Esophagus squamous epithelium (tissue), 5 donors: ENCODE measurements around the gene SDK2. TPM values are rescaled to one million over a fixed set of nuclear protein-coding genes. Genes with fewer than 3 reads are reported as not detected.
A peak's percentile ranks its signal among the peaks of the same experiment; 100 is the strongest.
"Not testable (repeated sequence)": the region's sequence is repeated elsewhere in the genome, so short reads cannot be mapped to it uniquely, and the experiment has no call there.

Experiments used
- DNase-seq: peaks from one replicate; lab custom pipeline; 2025; lab: John Stamatoyannopoulos, UW
- H3K27ac ChIP-seq, 4 donors: fragments of 200-600 bp; sonication (generic); one replicate each; pipeline ENCODE4 v1.5.1; 2016 to 2019; ENCODE audit warnings: mild to moderate bottlenecking in 1 of 4
- H3K27me3 ChIP-seq, 4 donors: fragments of 200-600 bp; sonication (generic); 1 replicate in 3 of 4; 2 replicates in 1 of 4; pipeline versions ENCODE4 v1.5.1 to v1.6.0; 2017 to 2021; ENCODE audit warnings: antibody characterized with exemption in 1 of 4
- H3K36me3 ChIP-seq, 3 donors: fragments of 200-600 bp; sonication (generic); one replicate each; pipeline ENCODE4 v1.5.1; 2016 to 2019
- H3K4me1 ChIP-seq, 3 donors: fragments of 200-600 bp; sonication (generic); one replicate each; pipeline ENCODE4 v1.5.1; 2017 to 2019
- H3K4me3 ChIP-seq, 4 donors: fragments of 200-600 bp; sonication (generic); 1 replicate in 3 of 4; 2 replicates in 1 of 4; pipeline ENCODE4 v1.5.1; 2016 to 2019; ENCODE audit warnings: mild to moderate bottlenecking in 2 of 4, moderate library complexity in 1 of 4
- H3K9me3 ChIP-seq, 3 donors: fragments of 200-600 bp; sonication (generic); one replicate each; pipeline ENCODE4 v1.5.1; 2016 to 2019
- POLR2A ChIP-seq, 4 donors: fragments of 450-650 bp; IDR thresholded peaks; one replicate each; pipeline ENCODE4 v1.6.1; 2017; ENCODE audit warnings: antibody characterized with exemption in 4 of 4, mild to moderate bottlenecking in 4 of 4, moderate library complexity in 3 of 4
- WGBS, 2 donors: methylation state at CpG; one replicate each; pipeline ENCODE4 v1.1.5; 2018; 5-methylcytosine and 5-hydroxymethylcytosine counted together
- intact Hi-C: fragments of 100-400 bp; cut with DNase I; formaldehyde crosslinking; loops from one replicate; pipeline ENCODE4 v1.15.0; 2022
- total RNA-seq, 4 donors: library from RNA; depleted of rRNA; stranded (reverse); fragments of >200 nt; gene quantifications; one replicate each; pipeline ENCODE4 v1.1.0, GENCODE V29; 2016
- TF ChIP-seq, protein P1 (sequence below), 6 experiments: fragments of 450-650 bp in 4 of 6; fragments of 200-600 bp in 2 of 6; sonication (generic) in 2 of 6; IDR thresholded peaks; one replicate each; pipeline ENCODE4 v1.5.1; 2016 to 2019; ENCODE audit warnings: antibody characterized with exemption in 6 of 6, mild to moderate bottlenecking in 4 of 6, moderate library complexity in 4 of 6
- donor health status: DM: yes; HTN: yes; CAD: no.

Gene SDK2
- total RNA-seq, 4 donors from 2014 or later: 1.7 to 5.5 (median 2.4) TPM

- no peak for TF ChIP-seq POLR2A (IDR thresholded peaks at IDR 0.05)
- TF ChIP-seq, protein P1, sequence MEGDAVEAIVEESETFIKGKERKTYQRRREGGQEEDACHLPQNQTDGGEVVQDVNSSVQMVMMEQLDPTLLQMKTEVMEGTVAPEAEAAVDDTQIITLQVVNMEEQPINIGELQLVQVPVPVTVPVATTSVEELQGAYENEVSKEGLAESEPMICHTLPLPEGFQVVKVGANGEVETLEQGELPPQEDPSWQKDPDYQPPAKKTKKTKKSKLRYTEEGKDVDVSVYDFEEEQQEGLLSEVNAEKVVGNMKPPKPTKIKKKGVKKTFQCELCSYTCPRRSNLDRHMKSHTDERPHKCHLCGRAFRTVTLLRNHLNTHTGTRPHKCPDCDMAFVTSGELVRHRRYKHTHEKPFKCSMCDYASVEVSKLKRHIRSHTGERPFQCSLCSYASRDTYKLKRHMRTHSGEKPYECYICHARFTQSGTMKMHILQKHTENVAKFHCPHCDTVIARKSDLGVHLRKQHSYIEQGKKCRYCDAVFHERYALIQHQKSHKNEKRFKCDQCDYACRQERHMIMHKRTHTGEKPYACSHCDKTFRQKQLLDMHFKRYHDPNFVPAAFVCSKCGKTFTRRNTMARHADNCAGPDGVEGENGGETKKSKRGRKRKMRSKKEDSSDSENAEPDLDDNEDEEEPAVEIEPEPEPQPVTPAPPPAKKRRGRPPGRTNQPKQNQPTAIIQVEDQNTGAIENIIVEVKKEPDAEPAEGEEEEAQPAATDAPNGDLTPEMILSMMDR (IDR thresholded peaks at IDR 0.05): no peak
Observed at GRCh38 chr17:73371285-73371684, 273.0 kb downstream of the SDK2 start.

GRCh38 chr17:73369817-73370490 is 274.3 kb downstream of the SDK2 start:
- H3K27me3 ChIP-seq: peaks cover 0 to 15% (median 0%) of the 10 kb centered on the region in 4 donors
- not testable (repeated sequence) for H3K27ac ChIP-seq, H3K9me3 ChIP-seq, H3K4me3 ChIP-seq, H3K36me3 ChIP-seq
- 34 to 35% methylated on average over 10 to 14 of the region's 14 CpGs for WGBS, 2 donors
- peaks cover 0 to 22% (median 4%) of the 10 kb centered on the region in 3 donors for H3K4me1 ChIP-seq
- TF ChIP-seq, protein P1 (IDR thresholded peaks at IDR 0.05): peak; percentile 94 to 99 (median 97)
- peak; percentile 28 for DNase-seq
- intact Hi-C loops: loop anchor here (2.0 kb wide), 1 partner anchor 115 kb away; no protein-coding TSS in a partner anchor

More at GRCh38 chr17:73371285-73371684, 273.0 kb downstream of the SDK2 start:
- Histone ChIP-seq H3K9me3 (no peaks in the 10 kb centered on the region), H3K27ac (no peak overlapping the region), H3K36me3 (no peaks in the 10 kb centered on the region), H3K4me1 (peaks cover 0 to 9% (median 0%) of the 10 kb centered on the region in 3 donors), H3K4me3 (no peak overlapping the region), H3K27me3 (peaks cover 0 to 7% (median 0%) of the 10 kb centered on the region in 4 donors)
- DNase-seq: no peak
- intact Hi-C loops: no loop called here
- WGBS, 2 donors: 44 to 47% methylated on average over 6 of the region's 6 CpGs

GRCh38 chr17:73369111-73369521 is 275.1 kb downstream of the SDK2 start:
- TF ChIP-seq, protein P1 (IDR thresholded peaks at IDR 0.05): no peak
- TF ChIP-seq POLR2A (IDR thresholded peaks at IDR 0.05): no peak
- Histone ChIP-seq H3K9me3 (no peaks in the 10 kb centered on the region), H3K4me1 (peaks cover 0 to 22% (median 4%) of the 10 kb centered on the region in 3 donors), H3K27ac (no peak overlapping the region), H3K27me3 (peaks cover 0 to 15% (median 0%) of the 10 kb centered on the region in 4 donors), H3K4me3 (no peak overlapping the region), H3K36me3 (no peaks in the 10 kb centered on the region)
- no peak for DNase-seq
- 74 to 84% methylated on average over 8 to 13 of the region's 14 CpGs for WGBS, 2 donors
- intact Hi-C loops: loop anchor here (2.0 kb wide), 1 partner anchor 114 kb away; no protein-coding TSS in a partner anchor

DNA sequence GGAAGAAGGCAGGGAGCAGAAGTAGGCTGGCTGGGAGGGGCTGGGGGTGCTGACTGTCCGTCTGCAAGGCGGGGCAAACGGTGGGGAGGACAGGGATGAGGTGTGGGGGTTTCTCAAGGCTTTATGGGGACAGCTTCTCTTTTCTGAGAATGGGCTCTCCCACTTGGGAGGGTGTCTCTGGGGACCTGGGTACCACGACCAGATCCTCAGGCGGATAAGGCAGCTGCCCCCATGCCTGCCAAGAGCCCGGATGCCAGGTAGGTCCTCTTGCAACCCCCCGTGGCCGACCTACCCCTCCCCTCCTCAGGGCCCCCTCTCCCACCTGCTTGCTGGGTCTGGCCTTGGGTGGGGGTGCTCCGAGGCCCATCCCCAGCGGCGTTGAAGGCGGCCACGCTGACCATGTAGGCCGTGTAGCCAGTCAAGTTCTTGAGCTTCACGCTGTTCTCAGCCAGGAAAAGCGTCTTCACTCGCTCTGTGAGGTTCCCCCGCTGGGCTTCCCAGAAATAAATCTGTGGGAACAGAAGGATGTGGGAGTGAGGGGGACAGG is 276.1 kb downstream of the SDK2 start:
- WGBS, 2 donors: 92 to 93% methylated on average over 6 to 8 of the region's 18 CpGs
- intact Hi-C loops: loop anchor here (2.0 kb wide), 1 partner anchor 113 kb away; no protein-coding TSS in a partner anchor
- H3K27ac ChIP-seq: no peak overlapping the region

More for the DNA sequence above, 276.1 kb downstream of the SDK2 start:
- peaks cover 0 to 22% (median 4%) of the 10 kb centered on the region in 3 donors for H3K4me1 ChIP-seq
- DNase-seq: no peak
- peaks cover 0 to 15% (median 0%) of the 10 kb centered on the region in 4 donors for H3K27me3 ChIP-seq
- TF ChIP-seq, protein P1 (IDR thresholded peaks at IDR 0.05): no peak
- no peak for TF ChIP-seq POLR2A (IDR thresholded peaks at IDR 0.05)
- H3K4me3 ChIP-seq: no peak overlapping the region
- no peaks in the 10 kb centered on the region for H3K36me3 ChIP-seq
- H3K9me3 ChIP-seq: no peaks in the 10 kb centered on the region
